A549 (cell line): ENCODE results near the gene ALDH1A1. TPM values are rescaled to one million over a fixed set of nuclear protein-coding genes. Genes with fewer than 3 reads are reported as not detected.
"Not testable (repeated sequence)": the region's sequence is repeated elsewhere in the genome, so short reads cannot be mapped to it uniquely, and the experiment has no call there.

ENCODE experiments used
- ATAC-seq, 2 experiments: fragments of 200-7000 bp in 1 of 2; fragments of >200 bp in 1 of 2; cut with Nextera tagmentation in 1 of 2; cut with Tn5 transposase in 1 of 2; 3 replicates each; pipeline versions ENCODE4 v1.8.0 to v1.9.1; 2018 to 2020; ENCODE audit warnings: mild to moderate bottlenecking in 1 of 2, moderate library complexity in 1 of 2
- CTCF ChIA-PET: fragments of 300-600 bp; sonication (Branson Sonifier 250); formaldehyde crosslinking; extraction: SDS; loops from one replicate; lab custom pipeline; 2021; ENCODE audit warnings: antibody characterized with exemption, inconsistent platforms; lab: Yijun Ruan, JAX
- POLR2A ChIA-PET: fragments of 350-600 bp; formaldehyde crosslinking; extraction: SDS; loops from one replicate; lab custom pipeline; 2021; ENCODE audit warnings: antibody characterized with exemption, inconsistent platforms; lab: Yijun Ruan, JAX
- DNase-seq, 2 experiments: peaks; one replicate each; pipeline versions ENCODE4 v3.0.0 to v3.0.0-alpha.2; 2011 to 2016; ENCODE audit warnings: low read depth in 1 of 2, low spot score in 1 of 2
- FAIRE-seq: peaks from 2 replicates; lab custom pipeline; 2011; peaks lifted over from hg19 to GRCh38; lab: Jason Lieb, UNC
- H3K27ac ChIP-seq, 2 experiments: fragments of >200 bp; sonication (Bioruptor Twin); formaldehyde crosslinking; 3 replicates each; pipeline ENCODE4 v1.5.1; 2016 to 2017
- H3K4me1 ChIP-seq: fragments of >200 bp; sonication (Bioruptor Twin); formaldehyde crosslinking; 3 replicates; pipeline ENCODE4 v1.6.1; 2016
- H3K4me2 ChIP-seq: fragments of >200 bp; sonication (Bioruptor Twin); formaldehyde crosslinking; 3 replicates; pipeline ENCODE4 v1.6.1; 2016
- H3K4me3 ChIP-seq: fragments of >200 bp; sonication (Bioruptor Twin); formaldehyde crosslinking; 3 replicates; pipeline ENCODE4 v1.5.1; 2016
- H3K9me3 ChIP-seq: fragments of >200 bp; sonication (Bioruptor Twin); formaldehyde crosslinking; 3 replicates; pipeline ENCODE4 v1.6.1; 2016
- ATOH8 ChIP-seq: fragments of 250-450 bp; sonication (Bioruptor Pico); IDR thresholded peaks from 2 replicates; pipeline ENCODE4 v1.5.0; 2020; ENCODE audit warnings: low read depth, mild to moderate bottlenecking, moderate library complexity
- BHLHE40 ChIP-seq: IDR thresholded peaks from 2 replicates; pipeline ENCODE4 v1.6.1; 2012; ENCODE audit warnings: low read depth, low read length, inconsistent platforms
- CEBPB ChIP-seq, 2 experiments: fragments of >200 bp in 1 of 2; sonication (Bioruptor Twin) in 1 of 2; formaldehyde crosslinking in 1 of 2; IDR thresholded peaks; 2 replicates each; pipeline ENCODE4 v1.6.1; 2012 to 2016
- CHD4 ChIP-seq: fragments of 200-600 bp; sonication (generic); IDR thresholded peaks from 2 replicates; pipeline ENCODE4 v1.6.1; 2016; ENCODE audit warnings: antibody characterized with exemption, mild to moderate bottlenecking, borderline replicate concordance
- EHF ChIP-seq: fragments of 250-450 bp; sonication (Bioruptor Pico); IDR thresholded peaks from 2 replicates; pipeline ENCODE4 v1.5.0; 2020; ENCODE audit warnings: mild to moderate bottlenecking
- FOSB ChIP-seq: fragments of 250-450 bp; sonication (Bioruptor Pico); IDR thresholded peaks from 2 replicates; pipeline ENCODE4 v1.5.0; 2020; ENCODE audit warnings: mild to moderate bottlenecking, moderate library complexity
- FOSL2 ChIP-seq, 2 experiments: fragments of 450-650 bp in 1 of 2; fragments of >200 bp in 1 of 2; sonication (Bioruptor Twin) in 1 of 2; formaldehyde crosslinking; IDR thresholded peaks; 2 replicates each; pipeline versions ENCODE4 v1.5.0 to v1.6.1; 2016 to 2020; ENCODE audit warnings: mild to moderate bottlenecking in 1 of 2, moderate library complexity in 1 of 2
- HOXA7 ChIP-seq: fragments of 250-450 bp; sonication (Bioruptor Pico); IDR thresholded peaks from 2 replicates; pipeline ENCODE4 v1.5.0; 2020; ENCODE audit warnings: mild to moderate bottlenecking, moderate library complexity
- HOXB13 ChIP-seq: fragments of 250-450 bp; sonication (Bioruptor Pico); IDR thresholded peaks from 2 replicates; pipeline ENCODE4 v1.5.0; 2020; ENCODE audit warnings: low read depth, mild to moderate bottlenecking, moderate library complexity
- JUN ChIP-seq, 2 experiments: fragments of >200 bp; sonication (Bioruptor Twin); formaldehyde crosslinking; IDR thresholded peaks; 2 replicates in 1 of 2; 3 replicates in 1 of 2; pipeline ENCODE4 v1.6.1; 2016 to 2017
- JUNB ChIP-seq: fragments of >200 bp; sonication (Bioruptor Twin); formaldehyde crosslinking; IDR thresholded peaks from 2 replicates; pipeline ENCODE4 v1.6.1; 2016
- POLR2AphosphoS2 ChIP-seq: conservative IDR thresholded peaks from 2 replicates; pipeline ENCODE4 v1.6.1; 2012; ENCODE audit warnings: low read length, improper control_type of control experiment, inconsistent platforms
- RARB ChIP-seq: fragments of 250-450 bp; sonication (Bioruptor Pico); IDR thresholded peaks from 2 replicates; pipeline ENCODE4 v1.8.0; 2021; ENCODE audit warnings: mild to moderate bottlenecking, moderate library complexity
- SMC3 ChIP-seq: fragments of >200 bp; sonication (Bioruptor Twin); formaldehyde crosslinking; IDR thresholded peaks from 3 replicates; pipeline ENCODE4 v1.6.1; 2018; ENCODE audit warnings: inconsistent platforms
- TFCP2L1 ChIP-seq: fragments of 250-450 bp; sonication (Bioruptor Pico); IDR thresholded peaks from 2 replicates; pipeline ENCODE4 v1.5.0; 2021; ENCODE audit warnings: mild to moderate bottlenecking
- USF2 ChIP-seq: fragments of 450-650 bp; IDR thresholded peaks from 2 replicates; pipeline ENCODE4 v1.6.1; 2014; ENCODE audit warnings: antibody characterized with exemption
- ZNF302 ChIP-seq: fragments of 250-450 bp; sonication (Bioruptor Pico); IDR thresholded peaks from 2 replicates; pipeline ENCODE4 v1.9.0; 2021; ENCODE audit warnings: inconsistent platforms, mild to moderate bottlenecking, moderate library complexity
- WGBS: methylation state at CpG from one replicate; pipeline ENCODE4 v1.1.6; 2017; ENCODE audit errors: missing lambda C conversion rate; 5-methylcytosine and 5-hydroxymethylcytosine counted together
- polyA plus RNA-seq, 4 experiments: library from polyadenylated mRNA; depleted of rRNA in 3 of 4; stranded (reverse); fragments of >200 nt; fragmentation: RNase III in 1 of 4; extraction: RNeasy Plus Mini Kit Qiagen cat#74134 plus additional on column Dnase treatment in 1 of 4; gene quantifications; 2 replicates in 3 of 4; 3 replicates in 1 of 4; pipeline ENCODE4 v1.2.3, GENCODE V29; 2011 to 2017
- TF ChIP-seq, protein P1 (sequence below): fragments of >200 bp; sonication (Bioruptor Twin); formaldehyde crosslinking; IDR thresholded peaks from 3 replicates; pipeline ENCODE4 v1.6.1; 2016

Gene ALDH1A1
- polyA plus RNA-seq, 2 of the 4 experiments (the other 2 are of a cell fraction), result 8,617 to 9,987 TPM

DNA sequence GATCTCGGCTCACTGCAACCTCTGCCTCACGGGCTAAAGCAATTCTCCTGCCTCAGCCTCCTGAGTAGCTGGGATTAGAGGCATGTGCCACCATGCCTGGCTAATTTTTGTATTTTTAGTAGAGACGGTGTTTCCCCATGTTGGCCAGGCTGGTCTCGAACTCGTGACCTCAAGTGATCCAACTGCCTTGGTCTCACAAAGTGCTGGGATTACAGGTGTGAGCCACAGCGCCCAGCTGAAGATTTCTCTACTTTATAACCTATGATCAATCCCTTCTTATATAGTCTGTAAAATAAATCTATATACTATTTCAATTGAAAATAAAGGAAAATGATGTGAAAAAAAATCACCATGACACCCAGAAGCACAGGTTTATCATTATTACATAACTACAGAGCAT lies 13.3 kb downstream of the ALDH1A1 start:
- peak overlapping the region; percentile 94 for H3K4me2 ChIP-seq
- ChIA-PET POLR2A (interaction anchor here (0.6 to 3.4 kb wide), 5 partner anchors 8 to 705 kb away, joined by 3 to 28 read pairs (median 6); no protein-coding TSS in a partner anchor), CTCF (interaction anchor here (0.6 to 7.8 kb wide), 6 partner anchors 8 to 176 kb away, joined by 3 to 52 read pairs (median 4); no protein-coding TSS in a partner anchor)
- H3K4me3 ChIP-seq, result peak overlapping the region; percentile 67
- TF ChIP-seq RARB (CRISPR knock-in tag) (peak; percentile 84; the same call in 1 of the 2 replicates), FOSB (CRISPR knock-in tag) (0 out of 2 replicates have a peak, but pooled peaks have one; percentile 64), TFCP2L1 (CRISPR knock-in tag) (0 out of 2 replicates have a peak, but pooled peaks have one; percentile 26), HOXA7 (CRISPR knock-in tag) (peak; percentile 60; the same call in 1 of the 2 replicates)
- ATAC-seq, FAIRE-seq, H3K9me3 ChIP-seq: not testable (repeated sequence)
- DNase-seq, result peak in 1 of 2 experiments; percentile 18
- H3K4me1 ChIP-seq, result peaks cover 68% of the 10 kb centered on the region
- H3K27ac ChIP-seq, result peak overlapping the region; percentile 88 to 90
- WGBS, result 4% methylated on average over 6 of the region's 6 CpGs

DNA sequence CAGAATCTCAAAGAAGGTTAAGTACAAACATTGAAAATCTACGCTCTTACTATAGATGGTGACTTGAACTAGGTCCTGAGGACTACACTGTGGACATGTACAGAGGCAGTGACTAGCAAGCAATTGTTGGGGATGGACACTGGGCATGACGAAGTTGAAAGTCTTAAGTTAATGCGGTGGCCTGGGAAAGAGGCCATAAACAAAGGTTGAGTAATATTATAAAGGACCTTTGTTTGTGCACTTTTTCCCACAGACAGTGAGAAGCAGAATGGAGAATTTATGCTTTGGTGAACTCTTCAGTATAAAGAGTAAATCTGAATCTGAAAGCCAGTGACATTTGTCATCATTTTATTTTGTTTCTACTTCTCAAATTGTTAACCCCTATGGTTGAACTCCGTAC lies 15.3 kb downstream of the ALDH1A1 start:
- TF ChIP-seq ATOH8 (CRISPR knock-in tag), result 0 out of 2 replicates have a peak, but pooled peaks have one; percentile 7
- TF ChIP-seq CEBPB (IDR thresholded peaks at IDR 0.05), result peak in 1 of 2 experiments; percentile 61; a peak in 1 of 4 replicates
- no peak for TF ChIP-seq BHLHE40
- 0 out of 2 replicates have a peak, but pooled peaks have one; percentile 18 for TF ChIP-seq FOSB (CRISPR knock-in tag)
- TF ChIP-seq JUNB, result no peak
- no peak for TF ChIP-seq FOSL2 (IDR thresholded peaks at IDR 0.05)
- peak; percentile 19; the same call in 1 of the 2 replicates for TF ChIP-seq FOSL2 (CRISPR knock-in tag; IDR thresholded peaks at IDR 0.05)
- TF ChIP-seq HOXB13, result peak; percentile 35; the same call in 1 of the 2 replicates
- TF ChIP-seq EHF, result 0 out of 2 replicates have a peak, but pooled peaks have one; percentile 12
- peak in 1 of 2 experiments; percentile 52; a peak in 3 of 5 replicates for TF ChIP-seq JUN (IDR thresholded peaks at IDR 0.05)
- TF ChIP-seq, all 56 proteins: peak for 7
- H3K4me2 ChIP-seq, result peak overlapping the region; percentile 94
- no peaks in the 10 kb centered on the region for H3K9me3 ChIP-seq
- WGBS, result 3% methylated on average over 4 of the region's 4 CpGs
- ATAC-seq (peak; percentile 23 to 41; a peak in 4 of 6 replicates), DNase-seq (peak in 1 of 2 experiments; percentile 82), FAIRE-seq (peak; percentile 86)
- peak overlapping the region; percentile 67 for H3K4me3 ChIP-seq
- peaks cover 75% of the 10 kb centered on the region for H3K4me1 ChIP-seq
- ChIA-PET POLR2A (interaction anchor here (1.6 to 2.4 kb wide), 2 partner anchors 11 to 49 kb away, joined by 3 to 13 read pairs; no protein-coding TSS in a partner anchor), CTCF (interaction anchor here (0.8 to 2.0 kb wide), 4 partner anchors 12 to 85 kb away, joined by 3 to 6 read pairs (median 4); no protein-coding TSS in a partner anchor)
- peak overlapping the region; percentile 90 to 91 for H3K27ac ChIP-seq

DNA sequence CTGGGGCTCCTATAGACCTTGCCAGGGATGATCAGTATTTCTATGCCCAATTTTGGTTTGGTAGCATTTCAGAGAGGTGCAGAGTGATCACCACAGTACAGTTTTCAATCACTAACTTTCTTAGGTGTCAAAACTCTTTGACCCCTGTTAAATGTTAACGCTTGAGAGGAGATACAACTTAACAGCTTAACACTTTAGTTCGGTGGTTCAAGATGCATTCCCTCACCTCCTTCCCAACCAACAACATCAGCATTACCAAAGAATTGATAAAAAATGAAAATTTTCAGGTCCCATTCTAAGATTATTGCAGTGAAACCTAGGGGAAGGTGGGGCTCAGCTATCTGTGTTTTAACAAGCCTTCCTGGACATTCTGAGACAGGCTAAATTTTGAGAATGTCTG lies 16.2 kb downstream of the ALDH1A1 start:
- Histone ChIP-seq H3K4me2 (peak overlapping the region; percentile 94), H3K4me3 (peak overlapping the region; percentile 67), H3K4me1 (peaks cover 77% of the 10 kb centered on the region), H3K27ac (peak overlapping the region; percentile 90 to 91), H3K9me3 (no peaks in the 10 kb centered on the region)
- POLR2A ChIA-PET, result interaction anchor here (2.4 kb wide), 1 partner anchor 12 kb away, joined by 13 read pairs; no protein-coding TSS in a partner anchor
- FAIRE-seq (peak; percentile 90), DNase-seq (no peak), ATAC-seq (no peak; a peak in 2 of 6 replicates)
- CTCF ChIA-PET, result interaction anchor here (1.2 to 2.0 kb wide), 5 partner anchors 13 to 86 kb away, joined by 3 to 6 read pairs (median 4); no protein-coding TSS in a partner anchor
- 2% methylated on average over 2 of the region's 2 CpGs for WGBS
- TF ChIP-seq ZNF302 (CRISPR knock-in tag) (no peak), FOSB (CRISPR knock-in tag) (peak; percentile 76; the same call in 1 of the 2 replicates), JUN (IDR thresholded peaks at IDR 0.05) (peak in 1 of 2 experiments; percentile 2; a peak in 1 of 5 replicates), HOXA7 (CRISPR knock-in tag) (peak; percentile 37; the same call in 1 of the 2 replicates)

DNA sequence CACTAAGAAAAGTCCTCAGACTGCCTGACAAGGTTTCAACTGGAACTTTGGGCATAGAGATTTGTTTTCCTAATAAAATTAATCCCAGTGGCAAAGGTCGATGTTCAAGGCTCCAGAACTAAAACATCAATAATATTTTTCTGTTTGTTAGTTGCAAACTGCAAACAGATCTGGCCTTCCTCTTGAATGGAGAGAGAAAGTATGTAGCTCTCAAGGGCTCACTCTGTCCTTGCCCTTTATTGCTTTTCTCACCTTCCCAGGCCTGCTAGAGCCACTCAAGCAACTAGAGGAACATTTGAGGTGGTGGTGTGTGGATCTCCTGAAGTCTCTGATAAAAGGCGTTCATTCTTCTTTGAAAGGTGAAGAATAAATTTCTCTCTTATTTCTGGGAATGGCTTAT lies 16.6 kb downstream of the ALDH1A1 start:
- FAIRE-seq (peak; percentile 51), DNase-seq (no peak), ATAC-seq (peak in 1 of 2 experiments; percentile 4; a peak in 3 of 6 replicates)
- CTCF ChIA-PET, result interaction anchor here (0.6 to 2.0 kb wide), 5 partner anchors 13 to 87 kb away, joined by 3 to 6 read pairs (median 4); no protein-coding TSS in a partner anchor
- POLR2A ChIA-PET, result interaction anchor here (2.4 kb wide), 1 partner anchor 13 kb away, joined by 13 read pairs; no protein-coding TSS in a partner anchor
- peak overlapping the region; percentile 90 to 91 for H3K27ac ChIP-seq
- peak overlapping the region; percentile 94 for H3K4me2 ChIP-seq
- WGBS, result 2% methylated on average over 2 of the region's 2 CpGs
- TF ChIP-seq POLR2AphosphoS2 (peak; percentile 77), SMC3 (no peak), CHD4 (no peak), JUN (IDR thresholded peaks at IDR 0.05) (peak in 1 of 2 experiments; percentile 51; a peak in 1 of 5 replicates), USF2 (no peak), CEBPB (IDR thresholded peaks at IDR 0.05) (no peak)
- TF ChIP-seq, protein P1, sequence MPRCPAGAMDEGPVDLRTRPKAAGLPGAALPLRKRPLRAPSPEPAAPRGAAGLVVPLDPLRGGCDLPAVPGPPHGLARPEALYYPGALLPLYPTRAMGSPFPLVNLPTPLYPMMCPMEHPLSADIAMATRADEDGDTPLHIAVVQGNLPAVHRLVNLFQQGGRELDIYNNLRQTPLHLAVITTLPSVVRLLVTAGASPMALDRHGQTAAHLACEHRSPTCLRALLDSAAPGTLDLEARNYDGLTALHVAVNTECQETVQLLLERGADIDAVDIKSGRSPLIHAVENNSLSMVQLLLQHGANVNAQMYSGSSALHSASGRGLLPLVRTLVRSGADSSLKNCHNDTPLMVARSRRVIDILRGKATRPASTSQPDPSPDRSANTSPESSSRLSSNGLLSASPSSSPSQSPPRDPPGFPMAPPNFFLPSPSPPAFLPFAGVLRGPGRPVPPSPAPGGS, result no peak
- no peaks in the 10 kb centered on the region for H3K9me3 ChIP-seq
- H3K4me3 ChIP-seq, result peak overlapping the region; percentile 67
- H3K4me1 ChIP-seq, result peaks cover 78% of the 10 kb centered on the region
